Kidney (tissue), 14 donors: Measurements from ENCODE around the gene FN3KRP. TPM values are rescaled to one million over a fixed set of nuclear protein-coding genes. Genes with fewer than 3 reads are reported as not detected.

Experiments
- DNase-seq, 5 donors: peaks; one replicate each; pipeline ENCODE4 v3.0.0-alpha.2; 2013 to 2020
- FAIRE-seq: peaks from 2 replicates; lab custom pipeline; 2012; peaks lifted over from hg19 to GRCh38; lab: Jason Lieb, UNC
- H3K27ac ChIP-seq, 2 donors: one replicate each; pipeline ENCODE4 v1.7.0; 2013; ENCODE audit warnings: low read depth in 2 of 2, low read length in 2 of 2, inconsistent platforms in 1 of 2
- H3K27me3 ChIP-seq: one replicate; pipeline ENCODE4 v1.7.1; 2013; ENCODE audit warnings: low read length, inconsistent platforms; ENCODE audit not compliant: control insufficient read depth, insufficient read depth
- H3K36me3 ChIP-seq, 3 donors: one replicate each; pipeline versions ENCODE4 v1.7.0 to v1.7.1; 2013; ENCODE audit warnings: low read length in 3 of 3, control low read depth in 1 of 3, inconsistent platforms in 1 of 3; ENCODE audit not compliant: insufficient read depth in 3 of 3, control insufficient read depth in 2 of 3
- H3K4me1 ChIP-seq, 3 donors: one replicate each; pipeline versions ENCODE4 v1.7.0 to v1.7.1; 2013; ENCODE audit warnings: low read length in 3 of 3, inconsistent platforms in 1 of 3, low read depth in 1 of 3; ENCODE audit not compliant: control insufficient read depth in 2 of 3, insufficient read depth in 2 of 3
- H3K4me3 ChIP-seq, 3 donors: one replicate each; pipeline versions ENCODE4 v1.7.0 to v1.8.1; 2013; ENCODE audit warnings: low read length in 3 of 3, control low read depth in 1 of 3, inconsistent platforms in 1 of 3
- H3K9ac ChIP-seq, 3 donors: one replicate each; pipeline versions ENCODE4 v1.7.0 to v1.7.1; 2013; ENCODE audit warnings: low read length in 3 of 3, control low read depth in 1 of 3, inconsistent platforms in 1 of 3
- H3K9me3 ChIP-seq, 3 donors: one replicate each; pipeline versions ENCODE4 v1.7.0 to v1.7.1; 2013; ENCODE audit warnings: low read length in 3 of 3, control low read depth in 1 of 3, inconsistent platforms in 1 of 3; ENCODE audit not compliant: control insufficient read depth in 2 of 3, insufficient read depth in 1 of 3
- intact Hi-C: fragments of 100-400 bp; cut with DNase I; formaldehyde crosslinking; loops from one replicate; pipeline ENCODE4 v1.11.1; 2022
- polyA plus RNA-seq: library from polyadenylated mRNA; stranded (reverse); fragments of 350-450 nt; fragmentation: Illumina TruSeq; extraction: RNeasy Lipid Tissue Mini Kit (QIAGEN cat#74804); gene quantifications from one replicate; pipeline ENCODE4 v1.2.3, GENCODE V29; 2014; ENCODE audit warnings: low read depth, low replicate concordance; ENCODE audit not compliant: insufficient read depth
- total RNA-seq: library from RNA; stranded (reverse); fragmentation: NEBNext Ultra II Directional; extraction: Animal tissue kit (Norgen Biotek cat#: 25700); gene quantifications from one replicate; pipeline ENCODE4 v1.2.1, GENCODE V29; 2021
- TF ChIP-seq, protein P1 (sequence below): IDR thresholded peaks from 3 replicates; pipeline ENCODE4 v1.5.1; 2012; ENCODE audit warnings: mild to moderate bottlenecking, moderate library complexity, borderline replicate concordance; ENCODE audit not compliant: insufficient read depth; ENCODE audit errors: extremely low read depth
- donor health status: control.
- donor health status: control.
- donor health status: control.
- donor health status: control.
- donor health status: control.
- donor health status: DM: yes; HTN: yes; CAD: no.
- donor health status: Normal renal cell carcinoma (clear cell type).

Gene FN3KRP
- total and polyA plus RNA-seq, 2 donors from 2014 or later, result 30.6 to 36.6 TPM

DNA sequence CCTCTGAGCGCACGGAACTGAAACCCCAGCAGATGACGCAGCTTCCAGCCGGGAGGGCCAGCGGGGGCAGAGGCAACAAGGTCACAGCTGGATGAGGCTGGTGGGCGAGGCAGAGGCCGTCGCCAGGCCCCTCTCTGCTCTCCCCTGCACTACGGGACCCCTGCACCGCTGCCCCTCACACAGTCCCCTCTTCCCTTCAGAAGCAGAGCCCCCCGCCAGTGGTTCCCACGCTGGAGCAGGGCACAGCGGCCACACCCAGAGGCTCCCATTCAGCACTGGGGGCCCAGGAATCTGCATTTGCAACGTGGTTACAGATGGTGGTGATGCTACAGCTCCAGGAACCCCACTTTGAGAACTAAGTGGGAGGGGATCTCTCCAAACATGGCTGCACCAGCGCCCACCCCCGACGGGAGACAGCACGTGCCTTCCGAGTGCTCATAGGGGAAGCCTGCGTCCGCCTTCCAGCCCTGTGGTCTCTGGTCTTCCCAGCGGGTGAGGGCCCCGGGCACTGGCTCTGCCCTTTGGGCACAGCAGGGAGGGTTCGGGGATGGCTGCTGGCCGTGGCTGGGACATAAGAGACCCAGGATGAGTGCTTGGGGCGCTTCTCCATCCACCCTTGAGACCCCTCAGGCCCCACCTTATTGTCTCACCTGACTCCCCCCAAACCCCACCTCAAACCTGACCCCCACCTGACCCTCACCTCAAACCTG is 13.3 kb upstream of the FN3KRP start:
- H3K9ac ChIP-seq, result no peak overlapping the region
- H3K36me3 ChIP-seq, result no peaks in the 10 kb centered on the region
- TF ChIP-seq, protein P1, sequence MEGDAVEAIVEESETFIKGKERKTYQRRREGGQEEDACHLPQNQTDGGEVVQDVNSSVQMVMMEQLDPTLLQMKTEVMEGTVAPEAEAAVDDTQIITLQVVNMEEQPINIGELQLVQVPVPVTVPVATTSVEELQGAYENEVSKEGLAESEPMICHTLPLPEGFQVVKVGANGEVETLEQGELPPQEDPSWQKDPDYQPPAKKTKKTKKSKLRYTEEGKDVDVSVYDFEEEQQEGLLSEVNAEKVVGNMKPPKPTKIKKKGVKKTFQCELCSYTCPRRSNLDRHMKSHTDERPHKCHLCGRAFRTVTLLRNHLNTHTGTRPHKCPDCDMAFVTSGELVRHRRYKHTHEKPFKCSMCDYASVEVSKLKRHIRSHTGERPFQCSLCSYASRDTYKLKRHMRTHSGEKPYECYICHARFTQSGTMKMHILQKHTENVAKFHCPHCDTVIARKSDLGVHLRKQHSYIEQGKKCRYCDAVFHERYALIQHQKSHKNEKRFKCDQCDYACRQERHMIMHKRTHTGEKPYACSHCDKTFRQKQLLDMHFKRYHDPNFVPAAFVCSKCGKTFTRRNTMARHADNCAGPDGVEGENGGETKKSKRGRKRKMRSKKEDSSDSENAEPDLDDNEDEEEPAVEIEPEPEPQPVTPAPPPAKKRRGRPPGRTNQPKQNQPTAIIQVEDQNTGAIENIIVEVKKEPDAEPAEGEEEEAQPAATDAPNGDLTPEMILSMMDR, result no peak
- FAIRE-seq (no peak), DNase-seq (peak in 1 of 5 donors; percentile 65)
- H3K4me3 ChIP-seq, result no peak overlapping the region
- H3K27ac ChIP-seq, result no peak overlapping the region
- H3K27me3 ChIP-seq, result no peaks in the 10 kb centered on the region
- intact Hi-C loops, result no loop called here
- H3K4me1 ChIP-seq, result peaks cover 0 to 6% (median 0%) of the 10 kb centered on the region in 3 donors
- no peaks in the 10 kb centered on the region for H3K9me3 ChIP-seq

DNA sequence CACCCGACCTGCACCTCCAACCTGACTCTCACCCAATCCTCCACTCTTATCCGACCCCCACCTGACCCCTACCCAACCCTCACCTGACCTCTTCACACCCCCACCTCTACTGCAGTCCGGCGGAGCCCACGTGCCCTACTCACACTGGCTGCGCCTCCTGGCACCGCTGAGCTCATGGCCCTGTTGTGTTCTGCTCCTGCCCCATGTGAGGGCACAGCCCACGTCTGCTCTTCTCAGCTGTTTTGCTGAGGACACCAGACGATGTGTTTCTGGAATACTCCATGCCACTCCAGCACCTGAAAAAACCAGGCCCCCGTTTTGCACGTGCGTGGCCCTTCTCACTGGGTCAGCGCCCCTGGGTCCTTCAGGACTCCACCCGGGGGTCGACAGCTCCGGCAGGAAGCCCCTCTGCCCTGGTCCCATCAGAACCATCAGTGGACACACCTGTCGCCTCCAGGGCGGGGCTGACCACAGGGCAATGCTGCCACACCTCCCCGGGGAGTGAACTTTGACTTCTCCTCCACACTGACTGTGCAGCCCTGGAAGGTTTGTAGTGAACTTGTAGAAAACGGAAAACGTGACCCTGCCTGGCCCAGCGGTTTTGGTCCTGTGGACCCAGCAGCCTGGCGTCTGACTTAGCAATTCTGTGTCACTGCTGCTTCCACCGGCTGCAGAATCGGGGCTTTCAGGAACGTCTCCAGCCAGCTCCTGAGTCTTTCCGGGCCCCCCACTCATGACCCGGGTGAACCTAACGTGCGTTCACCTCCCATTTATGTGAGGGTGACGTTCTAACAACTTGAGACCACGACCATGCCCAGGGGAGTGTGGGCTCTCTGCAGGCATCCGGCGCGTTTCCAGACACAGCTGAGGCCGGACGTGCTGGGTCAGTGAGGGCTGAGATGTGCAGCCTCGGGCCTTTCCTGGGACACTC is 12.3 kb upstream of the FN3KRP start:
- Histone ChIP-seq H3K27ac (peak overlapping the region in 1 of 2 donors; percentile 22), H3K4me1 (peaks cover 0 to 4% (median 0%) of the 10 kb centered on the region in 3 donors), H3K4me3 (no peak overlapping the region), H3K36me3 (no peaks in the 10 kb centered on the region), H3K9ac (no peak overlapping the region), H3K27me3 (no peaks in the 10 kb centered on the region), H3K9me3 (no peaks in the 10 kb centered on the region)
- DNase-seq, result peak in 1 of 5 donors; percentile 54
- TF ChIP-seq, protein P1, result no peak
- intact Hi-C loops, result no loop called here
- FAIRE-seq, result no peak

DNA sequence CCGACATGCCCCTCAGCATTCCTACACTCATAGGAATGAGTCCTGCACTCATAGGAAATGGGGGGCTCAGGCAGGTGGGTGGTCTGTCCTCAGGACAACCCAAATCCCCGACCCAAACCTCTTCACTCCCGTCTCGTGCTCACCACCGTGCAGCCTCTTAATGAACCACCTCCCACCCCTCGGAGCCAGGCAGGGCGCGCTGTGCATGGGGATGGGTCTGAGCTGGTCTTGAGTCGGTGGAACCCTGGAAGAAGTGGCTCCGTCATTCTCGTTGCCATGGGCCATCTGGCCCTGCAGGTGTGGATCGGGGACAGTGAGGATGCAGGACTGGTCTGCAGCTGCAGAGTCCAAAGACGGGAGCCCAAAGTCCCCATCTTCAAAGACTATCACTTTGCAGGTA is 11.6 kb upstream of the FN3KRP start:
- DNase-seq (peak in 1 of 5 donors; percentile 46), FAIRE-seq (no peak)
- no peaks in the 10 kb centered on the region for H3K4me1 ChIP-seq
- no peak overlapping the region for H3K9ac ChIP-seq
- H3K27ac ChIP-seq, result no peak overlapping the region
- H3K36me3 ChIP-seq, result no peaks in the 10 kb centered on the region
- intact Hi-C loops, result no loop called here
- TF ChIP-seq, protein P1, result no peak
- H3K27me3 ChIP-seq, result no peaks in the 10 kb centered on the region
- no peaks in the 10 kb centered on the region for H3K9me3 ChIP-seq
- no peak overlapping the region for H3K4me3 ChIP-seq
